Cardiac septum (tissue), 1 donor: ENCODE results near the gene TENM4. TPM values are rescaled to one million over a fixed set of nuclear protein-coding genes. Genes with fewer than 3 reads are reported as not detected.
A peak's percentile ranks its signal among the peaks of the same experiment; 100 is the strongest.
"Not testable (repeated sequence)": the region's sequence is repeated elsewhere in the genome, so short reads cannot be mapped to it uniquely, and the experiment has no call there.

ENCODE experiments used
- DNase-seq: peaks from one replicate; pipeline ENCODE4 v3.0.0-alpha.2; 2020; ENCODE audit warnings: low spot score
- intact Hi-C: fragments of 100-400 bp; cut with DNase I; formaldehyde crosslinking; loops from one replicate; pipeline ENCODE4 v1.14.0; 2022
- microRNA-seq: library from miRNA; unstranded; fragments of <30 nt; microRNA quantifications from one replicate; pipeline ENCODE4 v1.2.0, GENCODE V29; 2020
- total RNA-seq: library from RNA; stranded (reverse); fragmentation: NEBNext Ultra II Directional; extraction: Animal tissue kit (Norgen Biotek cat#: 25700); gene quantifications from one replicate; pipeline ENCODE4 v1.2.1, GENCODE V29; 2021
- donor health status: DM: no; HTN: no; CAD: no.

The TENM4 gene
- total RNA-seq, 1 donor from 2014 or later: 3.4 TPM

- intact Hi-C loops: no loop called here
- DNase-seq: no peak
Measured at GRCh38 chr11:78612721-78613377, 828.0 kb downstream of the TENM4 start.

GRCh38 chr11:78609321-78609720 is 831.5 kb downstream of the TENM4 start:
- DNase-seq, intact Hi-C loops: not testable (repeated sequence)

GRCh38 chr11:78607696-78608095 is 833.1 kb downstream of the TENM4 start:
- intact Hi-C loops: no loop called here

GRCh38 chr11:78606667-78607066 is 834.2 kb downstream of the TENM4 start:
- no peak for DNase-seq
- intact Hi-C loops: no loop called here

More at GRCh38 chr11:78607696-78608095, 833.1 kb downstream of the TENM4 start:
- DNase-seq: no peak

- no peak for DNase-seq
- intact Hi-C loops: no loop called here
Measured at GRCh38 chr11:78605296-78605695, 835.5 kb downstream of the TENM4 start.

GRCh38 chr11:78603792-78604191 is 837.0 kb downstream of the TENM4 start:
- intact Hi-C loops: no loop called here
- DNase-seq: no peak

Small RNAs within 50 kb of the gene (microRNA-seq; reads per million reads assigned to microRNA genes)
- not detected for gene MIR5579
- 167 reads per million, percentile 63 among the genes with 10 or more reads in this experiment for gene MIR708
